Effector CD8-positive, alpha-beta T cell (primary cell): ENCODE results near the gene SEMA7A.

Source experiments
- DNase-seq: peaks from one replicate; lab custom pipeline; 2025; lab: John Stamatoyannopoulos, UW

SEMA7A gene

GRCh38 chr15:74451861-74452835 lies 18.4 kb upstream of the SEMA7A start:
- DNase-seq = no peak

- no peak for DNase-seq
Observed at GRCh38 chr15:74451322-74451721, 17.6 kb upstream of the SEMA7A start.

- DNase-seq = no peak
Observed at GRCh38 chr15:74449643-74450205, 16.0 kb upstream of the SEMA7A start.

GRCh38 chr15:74449095-74449494 lies 15.3 kb upstream of the SEMA7A start:
- no peak for DNase-seq

- no peak for DNase-seq
Observed at GRCh38 chr15:74445816-74446763, 12.3 kb upstream of the SEMA7A start.

GRCh38 chr15:74444106-74445062 lies 10.6 kb upstream of the SEMA7A start:
- no peak for DNase-seq

- no peak for DNase-seq
Observed at GRCh38 chr15:74443100-74443909, 9.5 kb upstream of the SEMA7A start.

GRCh38 chr15:74442604-74443003 lies 8.8 kb upstream of the SEMA7A start:
- no peak for DNase-seq

GRCh38 chr15:74442063-74442462 lies 8.3 kb upstream of the SEMA7A start:
- no peak for DNase-seq

GRCh38 chr15:74441248-74441941 lies 7.6 kb upstream of the SEMA7A start:
- no peak for DNase-seq

GRCh38 chr15:74438721-74439316 lies 5.1 kb upstream of the SEMA7A start:
- DNase-seq = peak; percentile 59

GRCh38 chr15:74438206-74438605 lies 4.4 kb upstream of the SEMA7A start:
- no peak for DNase-seq

GRCh38 chr15:74434263-74435136 lies 742 bp upstream of the SEMA7A start:
- DNase-seq = no peak

- DNase-seq = no peak
Observed at GRCh38 chr15:74432968-74433591, 678 bp downstream of the SEMA7A start.

GRCh38 chr15:74432271-74432967 lies 1.3 kb downstream of the SEMA7A start:
- no peak for DNase-seq

GRCh38 chr15:74431645-74432044 lies 2.1 kb downstream of the SEMA7A start:
- no peak for DNase-seq

GRCh38 chr15:74431116-74431515 lies 2.6 kb downstream of the SEMA7A start:
- no peak for DNase-seq
